Measurements from ENCODE around the gene JAGN1. TPM values are rescaled to one million over a fixed set of nuclear protein-coding genes. Genes with fewer than 3 reads are reported as not detected.
"Not testable (repeated sequence)": the region's sequence is repeated elsewhere in the genome, so short reads cannot be mapped to it uniquely, and the experiment has no call there.

Gene JAGN1
- total RNA-seq, 1 donor from 2014 or later: 30.7 TPM

- no peak for DNase-seq (ENCODE audit: low spot score)
Observed at GRCh38 chr3:9867106-9867505, 23.3 kb upstream of the JAGN1 start.

DNA sequence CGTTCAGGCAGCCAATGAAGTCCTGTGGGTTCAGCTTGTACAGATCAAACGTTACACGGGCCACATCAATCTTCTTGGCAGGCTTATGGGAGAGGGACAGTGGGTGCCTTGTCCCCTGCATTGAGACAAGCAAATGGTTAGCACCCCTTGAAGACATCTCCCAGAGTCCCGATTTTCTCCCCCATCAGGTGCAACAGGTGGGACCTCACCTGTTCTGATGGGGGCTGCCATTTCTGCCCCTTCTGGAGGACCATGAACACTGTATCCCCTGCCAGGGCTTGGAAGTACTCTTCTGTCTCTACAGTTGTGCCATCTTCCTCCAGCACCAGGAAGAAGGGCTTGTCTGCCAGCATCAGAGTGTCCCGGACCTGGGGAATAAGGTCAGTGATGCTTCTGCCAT, 20.5 kb upstream of the JAGN1 start:
- DNase-seq (ENCODE audit: low spot score): no peak

- DNase-seq (ENCODE audit: low spot score): no peak
Observed at GRCh38 chr3:9870978-9871377, 19.4 kb upstream of the JAGN1 start.

DNA sequence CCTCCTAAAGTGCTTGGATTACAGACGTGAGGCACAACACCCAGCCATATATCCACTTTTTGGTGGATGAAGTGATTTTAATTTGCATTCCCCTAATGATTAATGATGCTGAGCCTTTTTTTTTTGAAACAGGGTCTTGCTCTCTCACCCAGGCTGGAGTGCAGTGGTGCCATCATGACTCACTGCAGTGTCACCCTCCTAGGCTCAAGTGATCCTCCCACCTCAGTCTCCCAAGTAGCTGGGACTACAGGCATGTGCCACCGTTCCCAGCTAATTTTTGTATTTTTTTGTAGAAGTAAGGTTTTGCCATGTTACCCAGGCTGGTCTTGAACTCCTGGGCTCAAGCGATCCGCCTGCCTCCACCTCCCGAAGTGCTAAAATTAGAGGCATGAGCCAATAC, 18.3 kb upstream of the JAGN1 start:
- not testable (repeated sequence) for DNase-seq (ENCODE audit: low spot score)

DNA sequence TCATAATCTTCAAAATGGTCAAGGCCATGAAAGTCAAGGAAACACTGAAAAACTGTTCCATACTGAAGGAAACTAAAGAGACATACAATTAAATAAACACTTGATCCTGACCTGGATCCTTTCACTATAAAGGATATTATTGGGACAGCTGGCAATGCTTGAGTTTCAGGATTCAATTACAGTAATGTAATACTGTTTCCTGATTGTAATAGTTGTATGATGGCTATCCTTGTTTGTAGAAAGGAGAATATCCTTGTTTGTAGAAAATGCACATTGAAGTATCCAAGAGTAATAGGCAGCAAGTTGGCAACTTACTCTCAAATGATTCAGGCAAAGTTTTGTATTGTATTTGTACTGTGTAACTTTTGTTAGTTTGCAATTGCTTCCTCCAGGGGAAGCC, 15.0 kb upstream of the JAGN1 start:
- DNase-seq (ENCODE audit: low spot score): no peak

GRCh38 chr3:9876255-9876654, 14.2 kb upstream of the JAGN1 start:
- DNase-seq (ENCODE audit: low spot score): not testable (repeated sequence)

DNA sequence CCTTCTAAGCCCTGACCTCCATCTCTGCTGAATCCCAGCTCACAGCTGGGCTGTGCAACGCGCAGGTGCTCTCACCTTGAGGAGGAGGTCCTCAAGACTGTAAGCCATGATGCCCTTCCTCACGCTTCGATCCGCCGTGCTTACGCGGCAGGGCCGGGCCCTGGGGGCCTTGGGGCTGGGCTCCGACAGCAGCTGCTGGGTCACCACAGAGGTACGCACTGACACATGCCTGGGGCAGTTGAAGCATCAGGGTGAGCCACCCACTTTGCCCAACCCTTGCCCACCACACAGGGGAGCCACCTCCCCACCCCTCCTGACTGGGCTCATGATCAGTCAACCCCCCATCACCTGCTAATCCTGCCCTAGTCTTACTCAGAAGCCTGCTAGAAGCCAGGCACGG, 13.4 kb upstream of the JAGN1 start:
- no peak for DNase-seq (ENCODE audit: low spot score)

DNA sequence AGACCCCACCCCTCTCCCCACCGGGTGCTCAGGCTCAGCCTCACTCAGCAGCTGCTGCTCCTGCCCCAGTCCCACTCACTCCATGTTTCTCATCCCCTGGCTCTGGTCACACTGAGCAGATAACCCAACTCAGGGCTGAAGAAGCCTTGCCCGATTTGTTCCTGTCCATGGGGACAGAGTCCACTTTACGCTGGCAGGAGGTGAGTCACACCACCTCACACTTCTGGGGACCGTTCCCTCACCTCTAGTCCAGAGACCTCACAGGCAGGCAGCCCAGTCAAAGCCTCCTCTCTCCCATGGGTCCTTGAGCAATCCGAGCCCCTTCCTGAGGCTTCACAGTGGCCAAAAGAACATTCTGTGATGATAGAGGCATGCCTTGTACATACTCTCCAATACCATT, 11.7 kb upstream of the JAGN1 start:
- peak; percentile 80 for DNase-seq (ENCODE audit: low spot score)

GRCh38 chr3:9879830-9880549, 10.4 kb upstream of the JAGN1 start, which contains the start of gene CIDEC:
TSS of gene CIDEC (minus strand) at chr3:9880253. CDS start at chr3:9878486, 1,767 bp downstream.
- DNase-seq (ENCODE audit: low spot score): no peak

GRCh38 chr3:9881441-9881840, 9.0 kb upstream of the JAGN1 start:
- no peak for DNase-seq (ENCODE audit: low spot score)

DNA sequence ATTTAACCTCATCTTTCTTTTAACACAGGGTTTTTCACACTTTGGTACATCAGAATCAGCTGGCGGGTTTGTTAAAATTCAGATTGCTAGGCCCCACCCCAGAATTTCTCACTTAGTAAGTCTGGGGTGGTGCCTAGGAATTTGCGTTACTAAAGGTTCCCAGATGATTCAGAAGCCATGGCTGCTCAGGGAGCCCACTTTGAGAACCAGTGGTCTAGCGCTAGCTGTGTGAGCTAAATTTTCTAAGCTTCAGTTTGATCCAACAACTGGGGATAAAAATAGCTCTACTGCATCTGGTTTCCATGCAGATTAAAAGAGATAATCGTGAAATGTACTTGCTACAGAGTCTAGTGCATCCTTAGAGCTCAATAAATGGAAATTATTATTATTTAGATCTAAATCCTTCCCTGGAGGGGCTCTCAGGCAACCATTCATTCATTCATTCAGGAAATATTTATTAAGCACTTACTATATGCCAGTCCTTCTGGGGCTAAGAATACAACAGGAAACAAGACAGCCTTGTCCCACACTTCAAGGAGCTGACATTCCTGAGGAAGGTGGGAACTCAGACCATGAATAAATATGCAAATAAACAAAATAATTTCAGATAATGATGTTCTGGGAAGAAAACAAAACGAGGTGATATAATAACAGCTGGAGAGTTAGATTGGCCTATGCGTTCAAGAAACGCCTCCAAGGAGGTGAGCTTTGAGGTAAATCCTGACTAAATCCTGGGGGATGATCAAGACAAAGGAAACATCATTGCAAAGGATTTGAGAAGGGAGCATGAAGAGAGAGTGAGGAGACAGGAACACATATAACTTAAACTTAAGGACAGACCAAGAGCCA, 6.5 kb upstream of the JAGN1 start:
- no peak for DNase-seq (ENCODE audit: low spot score)

GRCh38 chr3:9884555-9885165, 5.8 kb upstream of the JAGN1 start:
- no peak for DNase-seq (ENCODE audit: low spot score)

- DNase-seq (ENCODE audit: low spot score): no peak
Observed at GRCh38 chr3:9886328-9886727, 4.1 kb upstream of the JAGN1 start.

GRCh38 chr3:9887480-9887879, 2.9 kb upstream of the JAGN1 start:
- DNase-seq (ENCODE audit: low spot score): no peak

DNA sequence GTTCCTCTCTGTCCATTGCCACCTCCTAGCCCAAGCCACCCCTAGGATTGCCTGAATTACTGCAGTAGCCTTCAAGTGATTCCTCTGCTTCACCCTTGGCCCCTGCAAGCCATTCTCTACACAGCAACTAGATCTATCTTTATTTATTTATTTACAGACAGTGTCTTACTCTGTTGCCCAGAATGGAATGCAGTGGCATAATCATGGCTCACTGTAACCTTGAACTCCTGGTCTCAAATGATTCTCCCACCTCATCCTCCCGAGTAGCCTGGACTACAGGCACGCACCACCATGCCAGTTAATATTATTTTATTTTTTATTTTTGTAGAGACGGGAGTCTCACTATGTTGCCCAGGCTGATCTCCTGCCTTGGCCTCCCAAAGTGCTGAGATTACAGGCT, 1.9 kb upstream of the JAGN1 start:
- DNase-seq (ENCODE audit: low spot score): no peak

GRCh38 chr3:9889405-9889804, 1.0 kb upstream of the JAGN1 start:
- no peak for DNase-seq (ENCODE audit: low spot score)

DNA sequence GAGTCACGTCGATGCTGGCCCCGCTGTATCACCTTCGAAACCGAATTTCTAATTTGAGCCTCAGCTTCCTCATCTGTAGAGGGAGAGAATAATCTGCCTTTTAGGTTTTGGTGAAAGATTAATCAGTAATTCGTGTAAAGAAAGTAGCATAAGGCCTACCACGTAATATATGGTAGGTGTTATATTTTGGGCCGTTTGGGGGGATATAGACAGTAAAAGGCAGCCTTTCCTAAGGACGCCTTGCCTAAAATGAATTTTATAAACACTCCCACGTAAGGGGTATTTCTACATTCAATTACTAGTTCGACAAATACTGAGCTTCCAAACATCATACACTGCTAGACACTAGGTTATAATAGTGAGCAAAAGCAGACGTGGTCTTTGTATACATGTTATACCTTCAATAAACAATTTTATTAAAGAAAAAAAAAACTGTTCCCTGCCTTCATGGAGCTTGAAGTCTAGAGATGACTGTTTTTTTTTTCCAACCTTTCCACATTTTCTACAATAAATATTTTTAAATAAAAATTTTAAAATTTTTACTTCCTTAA, 737 bp downstream of the JAGN1 start:
- no peak for DNase-seq (ENCODE audit: low spot score)

- DNase-seq (ENCODE audit: low spot score): no peak
Observed at GRCh38 chr3:9893739-9894138, 3.3 kb downstream of the JAGN1 start.

DNA sequence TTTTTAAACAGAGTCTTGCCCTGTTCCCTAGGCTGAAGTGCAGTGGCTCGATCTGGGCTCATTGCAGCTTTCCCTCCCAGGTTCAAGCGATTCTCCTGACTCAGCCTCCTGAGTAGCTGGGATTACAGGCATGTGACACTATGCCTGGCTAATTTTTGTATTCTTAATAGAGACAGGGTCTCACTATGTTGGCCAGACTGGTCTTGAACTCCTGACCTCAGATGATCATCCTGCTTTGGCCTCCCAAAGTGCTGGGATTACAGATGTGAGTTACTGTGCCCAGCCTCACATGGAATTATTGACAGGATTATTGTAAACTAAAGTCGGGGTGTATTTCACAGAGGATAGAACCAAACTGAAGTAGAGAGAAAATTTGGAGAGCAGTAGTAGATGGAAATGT, 5.3 kb downstream of the JAGN1 start:
- not testable (repeated sequence) for DNase-seq (ENCODE audit: low spot score)

DNA sequence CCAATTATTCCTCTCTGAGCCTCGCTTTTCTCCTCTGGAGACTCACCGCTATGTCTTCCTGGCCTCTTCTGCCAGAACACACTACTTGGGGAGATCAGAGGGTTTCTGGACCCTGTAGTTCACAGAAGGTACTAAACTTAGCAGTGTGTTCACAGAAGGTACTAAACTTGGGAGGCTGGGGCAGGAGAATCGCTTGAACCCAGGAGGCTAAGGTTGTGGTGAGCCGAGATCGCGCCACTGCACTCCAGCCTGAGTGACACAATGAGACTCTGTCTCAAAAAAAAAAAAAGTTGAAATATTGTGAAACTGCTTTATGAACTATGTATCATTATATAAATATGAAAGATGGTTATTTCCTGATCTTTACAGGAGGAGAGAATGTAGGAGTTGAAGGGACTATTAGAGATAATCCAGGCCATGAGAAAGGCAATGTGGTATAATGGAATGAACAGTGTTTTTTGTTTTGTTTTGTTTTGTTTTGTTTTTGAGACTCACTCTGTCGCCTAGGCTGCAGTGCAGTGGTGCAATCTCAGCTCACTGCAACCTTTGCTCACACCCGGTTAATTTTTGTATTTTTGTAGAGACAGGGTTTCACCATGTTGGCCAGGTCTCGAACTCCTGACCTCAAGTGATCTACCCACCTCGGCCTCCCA, 6.5 kb downstream of the JAGN1 start:
- DNase-seq (ENCODE audit: low spot score): not testable (repeated sequence)

- peak; percentile 84 for DNase-seq (ENCODE audit: low spot score)
Observed at GRCh38 chr3:9897408-9898372, 7.3 kb downstream of the JAGN1 start.

Data from mucosa of gallbladder (tissue), 1 donor.